ENCODE data around the gene RGS2. TPM values are rescaled to one million over a fixed set of nuclear protein-coding genes. Genes with fewer than 3 reads are reported as not detected.
A peak's percentile ranks its signal among the peaks of the same experiment; 100 is the strongest.

The RGS2 gene
- total and polyA plus RNA-seq, 2 experiments from 2014 or later = 196 to 283 TPM

DNA sequence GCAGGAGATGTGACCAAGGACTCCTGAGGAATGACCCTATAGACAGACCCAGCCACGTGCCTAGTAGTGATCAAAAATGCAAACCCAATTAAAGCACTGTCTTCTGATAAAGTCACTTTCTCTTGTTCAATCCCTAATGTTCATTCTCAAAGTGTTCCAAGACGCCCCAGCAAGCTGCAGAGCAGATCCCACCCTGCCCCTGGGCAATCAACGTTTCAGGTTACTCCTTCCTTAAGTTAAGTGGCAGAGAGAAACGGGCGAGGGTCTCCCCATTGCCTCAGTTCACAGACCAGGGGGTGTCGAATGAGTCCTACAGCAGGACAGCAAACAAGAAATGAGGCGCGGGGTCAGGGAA is 699 bp upstream of the RGS2 start:
- Histone ChIP-seq H3K79me2 (peaks cover 20% of the 10 kb centered on the region), H3K9me2 (replicated peaks; ENCODE audit: insufficient read depth) (no peaks in the 10 kb centered on the region), H3K36me3 (replicated peaks; ENCODE audit: insufficient read depth, low read depth) (peaks cover 10% of the 10 kb centered on the region), H3K4me3 (peak overlapping the region; percentile 31), H3K27ac (peak overlapping the region; percentile 90), H3K4me1 (ENCODE audit: insufficient read depth) (peaks cover 15% of the 10 kb centered on the region), H3K27me3 (no peaks in the 10 kb centered on the region), H2AFZ (peak overlapping the region; percentile 62), H3K4me2 (peak overlapping the region; percentile 87), H4K20me1 (ENCODE audit: insufficient read depth, poor library complexity, severe bottlenecking) (peaks cover 14% of the 10 kb centered on the region), H3K9me3 (ENCODE audit: low read depth) (no peaks in the 10 kb centered on the region)
- no peak for DNase-seq (ENCODE audit: low spot score)
- WGBS (ENCODE audit: low lambda C conversion rate, missing lambda C conversion rate) = 9% methylated on average over 8 of the region's 8 CpGs
- TF ChIP-seq EZH2phosphoT487 (IDR thresholded peaks at IDR 0.05; ENCODE audit: low read depth, severe bottlenecking, unreplicated experiment) = no peak
- no peak for TF ChIP-seq EZH2 (IDR thresholded peaks at IDR 0.05; ENCODE audit: borderline replicate concordance)
- TF ChIP-seq, protein P1, sequence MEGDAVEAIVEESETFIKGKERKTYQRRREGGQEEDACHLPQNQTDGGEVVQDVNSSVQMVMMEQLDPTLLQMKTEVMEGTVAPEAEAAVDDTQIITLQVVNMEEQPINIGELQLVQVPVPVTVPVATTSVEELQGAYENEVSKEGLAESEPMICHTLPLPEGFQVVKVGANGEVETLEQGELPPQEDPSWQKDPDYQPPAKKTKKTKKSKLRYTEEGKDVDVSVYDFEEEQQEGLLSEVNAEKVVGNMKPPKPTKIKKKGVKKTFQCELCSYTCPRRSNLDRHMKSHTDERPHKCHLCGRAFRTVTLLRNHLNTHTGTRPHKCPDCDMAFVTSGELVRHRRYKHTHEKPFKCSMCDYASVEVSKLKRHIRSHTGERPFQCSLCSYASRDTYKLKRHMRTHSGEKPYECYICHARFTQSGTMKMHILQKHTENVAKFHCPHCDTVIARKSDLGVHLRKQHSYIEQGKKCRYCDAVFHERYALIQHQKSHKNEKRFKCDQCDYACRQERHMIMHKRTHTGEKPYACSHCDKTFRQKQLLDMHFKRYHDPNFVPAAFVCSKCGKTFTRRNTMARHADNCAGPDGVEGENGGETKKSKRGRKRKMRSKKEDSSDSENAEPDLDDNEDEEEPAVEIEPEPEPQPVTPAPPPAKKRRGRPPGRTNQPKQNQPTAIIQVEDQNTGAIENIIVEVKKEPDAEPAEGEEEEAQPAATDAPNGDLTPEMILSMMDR (IDR thresholded peaks at IDR 0.05; ENCODE audit: poor library complexity) = no peak

DNA sequence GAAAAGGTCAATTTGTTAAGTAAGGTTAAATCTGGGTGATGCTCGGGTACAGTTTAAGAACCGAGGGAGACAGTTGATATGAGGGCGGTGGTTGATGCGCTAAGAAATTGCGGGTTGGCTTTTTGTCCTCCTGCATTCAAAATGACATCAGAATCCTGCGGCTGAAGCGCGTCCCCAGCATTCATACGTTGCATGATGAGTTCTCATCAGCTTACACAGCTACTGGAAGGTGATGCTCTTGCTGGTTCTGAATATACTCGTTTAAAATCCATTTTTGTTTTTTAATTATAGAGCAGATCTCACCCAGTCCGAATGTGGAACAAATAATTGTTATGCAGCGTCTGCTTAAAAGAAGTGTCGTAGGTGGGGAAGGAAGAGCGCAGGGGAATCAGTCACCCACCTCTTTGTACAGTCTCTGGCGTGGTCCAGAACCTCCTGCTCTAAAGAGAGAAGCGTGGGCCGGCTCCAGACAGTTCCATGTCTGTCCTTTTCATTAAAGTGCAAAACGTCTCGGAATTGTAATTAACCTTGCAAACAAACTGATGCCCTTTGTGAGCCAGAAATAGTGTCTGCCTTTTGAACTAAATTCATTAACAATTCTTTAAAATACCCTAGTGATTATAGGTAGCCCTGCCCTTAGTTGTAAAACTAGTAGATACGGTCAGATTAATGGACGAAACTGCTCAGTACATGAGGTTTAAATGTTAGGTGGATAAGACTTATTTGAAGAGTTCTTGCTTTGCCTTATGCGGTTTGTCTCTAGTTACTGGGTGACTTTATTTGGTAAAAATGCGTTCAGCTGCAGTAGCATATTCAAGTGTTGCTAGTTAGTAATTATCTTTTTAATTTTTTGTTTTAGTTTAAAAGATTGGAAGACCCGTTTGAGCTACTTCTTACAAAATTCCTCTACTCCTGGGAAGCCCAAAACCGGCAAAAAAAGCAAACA is 741 bp downstream of the RGS2 start:
- no peaks in the 10 kb centered on the region for H3K9me3 ChIP-seq (ENCODE audit: low read depth)
- H3K27ac ChIP-seq = peak overlapping the region; percentile 86
- DNase-seq (ENCODE audit: low spot score) = peak; percentile 55
- peak overlapping the region; percentile 72 for H3K4me3 ChIP-seq
- H3K4me1 ChIP-seq (ENCODE audit: insufficient read depth) = peaks cover 15% of the 10 kb centered on the region
- peaks cover 14% of the 10 kb centered on the region for H4K20me1 ChIP-seq (ENCODE audit: insufficient read depth, poor library complexity, severe bottlenecking)
- peaks cover 20% of the 10 kb centered on the region for H3K79me2 ChIP-seq
- H2AFZ ChIP-seq = peak overlapping the region; percentile 16
- H3K36me3 ChIP-seq (replicated peaks; ENCODE audit: insufficient read depth, low read depth) = peaks cover 10% of the 10 kb centered on the region
- peak overlapping the region; percentile 87 for H3K4me2 ChIP-seq
- TF ChIP-seq, protein P1 (IDR thresholded peaks at IDR 0.05; ENCODE audit: poor library complexity) = no peak
- TF ChIP-seq EZH2 (IDR thresholded peaks at IDR 0.05; ENCODE audit: borderline replicate concordance) = no peak
- TF ChIP-seq EZH2phosphoT487 (IDR thresholded peaks at IDR 0.05; ENCODE audit: low read depth, severe bottlenecking, unreplicated experiment) = no peak
- WGBS (ENCODE audit: low lambda C conversion rate, missing lambda C conversion rate) = 8% methylated on average over 25 of the region's 25 CpGs
- H3K9me2 ChIP-seq (replicated peaks; ENCODE audit: insufficient read depth) = no peaks in the 10 kb centered on the region
- no peaks in the 10 kb centered on the region for H3K27me3 ChIP-seq

DNA sequence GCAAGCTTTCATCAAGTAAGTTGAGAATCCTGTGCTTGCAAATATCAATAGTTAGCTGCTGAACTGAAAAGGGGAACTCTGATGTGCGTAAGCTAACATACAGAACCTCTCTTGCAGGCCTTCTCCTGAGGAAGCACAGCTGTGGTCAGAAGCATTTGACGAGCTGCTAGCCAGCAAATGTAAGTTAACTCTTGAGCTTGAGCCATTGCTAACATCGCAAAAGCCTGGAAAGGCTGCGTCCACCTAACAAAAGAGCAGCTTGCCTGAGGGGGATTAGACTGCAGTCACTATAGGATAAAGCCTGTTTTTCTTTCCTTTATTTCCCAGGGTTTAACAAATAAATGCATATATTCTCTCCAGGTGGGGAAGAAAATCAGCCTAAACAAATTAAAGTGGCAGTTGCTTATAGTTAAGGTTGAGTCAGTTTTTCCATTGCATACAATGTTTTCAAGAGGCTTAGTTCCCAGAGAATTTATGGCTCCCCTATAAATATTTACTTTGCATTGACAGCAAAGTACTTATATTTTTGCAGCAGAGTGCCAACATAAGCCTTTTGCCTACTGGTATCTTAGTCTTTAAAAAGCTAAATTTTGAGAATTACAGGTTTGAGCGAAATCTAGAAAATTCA is 1.5 kb downstream of the RGS2 start:
- Histone ChIP-seq H3K36me3 (replicated peaks; ENCODE audit: insufficient read depth, low read depth) (peaks cover 10% of the 10 kb centered on the region), H3K4me3 (peak overlapping the region; percentile 72), H4K20me1 (ENCODE audit: insufficient read depth, poor library complexity, severe bottlenecking) (peaks cover 14% of the 10 kb centered on the region), H3K9me2 (replicated peaks; ENCODE audit: insufficient read depth) (no peaks in the 10 kb centered on the region), H3K4me2 (peak overlapping the region; percentile 87), H3K79me2 (peaks cover 20% of the 10 kb centered on the region), H3K27ac (peak overlapping the region; percentile 86), H3K27me3 (no peaks in the 10 kb centered on the region), H3K9me3 (ENCODE audit: low read depth) (no peaks in the 10 kb centered on the region), H3K4me1 (ENCODE audit: insufficient read depth) (peaks cover 15% of the 10 kb centered on the region), H2AFZ (no peak overlapping the region)
- 34% methylated on average over 5 of the region's 5 CpGs for whole genome bisulfite sequencing (ENCODE audit: low lambda C conversion rate, missing lambda C conversion rate)
- peak; percentile 65 for DNase-seq (ENCODE audit: low spot score)
- TF ChIP-seq EZH2 (IDR thresholded peaks at IDR 0.05; ENCODE audit: borderline replicate concordance) (no peak), EZH2phosphoT487 (IDR thresholded peaks at IDR 0.05; ENCODE audit: low read depth, severe bottlenecking, unreplicated experiment) (no peak)
- TF ChIP-seq, protein P1 (IDR thresholded peaks at IDR 0.05; ENCODE audit: poor library complexity) = no peak

All from hepatocyte (in vitro differentiated cells).